HepG2 (cell line): ENCODE results near the gene DDHD1.

Experiments
- KDM1A ChIP-seq: IDR thresholded peaks from 2 replicates; pipeline ENCODE4 v1.6.1; 2016; ENCODE audit warnings: missing compliant biosample characterization
- NCOA2 ChIP-seq: sonication (generic); formaldehyde crosslinking; IDR thresholded peaks from 2 replicates; pipeline ENCODE4 v1.8.0; 2022; ENCODE audit warnings: inconsistent platforms
- TEAD3 ChIP-seq: optimal IDR thresholded peaks from 2 replicates; pipeline ENCODE3; 2016; ENCODE audit warnings: borderline replicate concordance
- YY1 ChIP-seq: IDR thresholded peaks from 2 replicates; pipeline ENCODE4 v1.6.1; 2011; ENCODE audit warnings: low read length, low read depth, moderate library complexity, mild to moderate bottlenecking; ENCODE audit not compliant: insufficient read depth, insufficient replicate concordance
- ZBTB8A ChIP-seq: sonication (generic); formaldehyde crosslinking; IDR thresholded peaks from 2 replicates; pipeline ENCODE4 v1.4.0; 2020; ENCODE audit warnings: mild to moderate bottlenecking, low read depth, missing genetic modification reagents, borderline replicate concordance
- ZNF180 ChIP-seq: sonication (generic); formaldehyde crosslinking; IDR thresholded peaks from 2 replicates; pipeline ENCODE4 v1.4.0; 2020; ENCODE audit warnings: low read depth, missing genetic modification reagents, borderline replicate concordance
- TF ChIP-seq, protein P1 (sequence below): IDR thresholded peaks from 2 replicates; pipeline ENCODE4 v1.6.1; 2012; ENCODE audit warnings: inconsistent platforms
- TF ChIP-seq, protein P2 (sequence below): fragments of 450-650 bp; IDR thresholded peaks from 2 replicates; pipeline ENCODE4 v1.6.1; 2017

DNA sequence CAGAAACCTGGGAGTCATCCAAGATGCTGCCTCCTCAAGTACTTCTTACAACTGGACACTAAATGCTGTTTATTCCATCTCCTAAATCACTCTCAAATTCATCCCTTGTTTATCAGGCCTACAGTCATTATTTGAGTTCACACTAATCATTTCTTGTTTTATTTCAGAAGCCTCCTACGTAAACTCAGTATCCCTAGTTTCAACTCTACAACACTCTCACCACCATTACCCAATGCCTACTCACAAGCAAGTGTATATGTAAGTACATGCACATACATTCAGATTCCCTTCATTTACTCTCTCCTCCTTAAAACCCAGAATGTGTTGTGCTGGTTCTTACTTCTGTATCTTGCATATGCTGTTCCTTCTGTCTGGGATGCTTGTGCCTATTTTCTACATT lies 43.0 kb downstream of the DDHD1 start:
- TF ChIP-seq KDM1A (CRISPR knock-in tag) (no peak), ZBTB8A (CRISPR knock-in tag) (no peak), NCOA2 (no peak), YY1 (no peak), ZNF180 (CRISPR knock-in tag) (no peak), TEAD3 (CRISPR knock-in tag) (no peak)
- TF ChIP-seq, protein P1, sequence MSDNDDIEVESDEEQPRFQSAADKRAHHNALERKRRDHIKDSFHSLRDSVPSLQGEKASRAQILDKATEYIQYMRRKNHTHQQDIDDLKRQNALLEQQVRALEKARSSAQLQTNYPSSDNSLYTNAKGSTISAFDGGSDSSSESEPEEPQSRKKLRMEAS, result no peak
- TF ChIP-seq, protein P2, sequence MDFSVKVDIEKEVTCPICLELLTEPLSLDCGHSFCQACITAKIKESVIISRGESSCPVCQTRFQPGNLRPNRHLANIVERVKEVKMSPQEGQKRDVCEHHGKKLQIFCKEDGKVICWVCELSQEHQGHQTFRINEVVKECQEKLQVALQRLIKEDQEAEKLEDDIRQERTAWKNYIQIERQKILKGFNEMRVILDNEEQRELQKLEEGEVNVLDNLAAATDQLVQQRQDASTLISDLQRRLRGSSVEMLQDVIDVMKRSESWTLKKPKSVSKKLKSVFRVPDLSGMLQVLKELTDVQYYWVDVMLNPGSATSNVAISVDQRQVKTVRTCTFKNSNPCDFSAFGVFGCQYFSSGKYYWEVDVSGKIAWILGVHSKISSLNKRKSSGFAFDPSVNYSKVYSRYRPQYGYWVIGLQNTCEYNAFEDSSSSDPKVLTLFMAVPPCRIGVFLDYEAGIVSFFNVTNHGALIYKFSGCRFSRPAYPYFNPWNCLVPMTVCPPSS, result no peak
